Measurements from ENCODE around the gene TRPC1. TPM values are rescaled to one million over a fixed set of nuclear protein-coding genes. Genes with fewer than 3 reads are reported as not detected.
A peak's percentile ranks its signal among the peaks of the same experiment; 100 is the strongest.

Gene TRPC1
- total RNA-seq, 2 experiments from 2014 or later: 3.1 to 4.2 TPM

DNA sequence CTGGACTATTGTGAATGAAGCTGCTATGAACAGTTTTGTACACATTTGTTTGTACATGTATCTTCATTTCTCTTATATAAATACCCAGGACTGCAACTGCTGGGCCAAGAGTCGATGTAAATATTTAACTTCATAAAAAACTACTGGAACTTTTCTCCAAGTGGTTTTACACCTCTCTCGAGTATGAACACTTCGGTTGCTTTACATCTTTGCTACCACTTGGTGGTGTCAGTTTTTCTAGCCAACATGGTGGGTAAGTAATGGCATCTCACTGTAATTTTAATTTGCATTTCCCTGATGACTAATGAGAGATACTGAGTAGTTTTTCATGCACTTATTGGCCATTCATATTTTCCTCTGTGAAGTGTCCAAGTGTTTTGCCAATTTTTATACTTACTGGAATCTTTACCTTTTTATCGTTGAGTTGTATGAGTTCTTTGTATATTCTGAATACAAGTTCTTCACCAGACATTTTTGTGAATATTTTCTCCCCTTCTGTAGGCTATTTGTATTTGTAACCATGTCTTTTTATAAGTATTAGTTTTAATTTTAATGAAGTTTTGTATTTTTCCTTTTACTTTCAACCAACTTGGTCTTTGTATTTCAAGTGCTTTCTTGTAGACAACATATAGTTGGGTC is 120.6 kb downstream of the TRPC1 start:
- no peaks in the 10 kb centered on the region for H3K4me1 Mint-ChIP-seq (ENCODE audit: low read depth)
- no peak overlapping the region for H3K4me3 Mint-ChIP-seq
- CTCF ChIA-PET: no interaction called here
- TF ChIP-seq, protein P1, sequence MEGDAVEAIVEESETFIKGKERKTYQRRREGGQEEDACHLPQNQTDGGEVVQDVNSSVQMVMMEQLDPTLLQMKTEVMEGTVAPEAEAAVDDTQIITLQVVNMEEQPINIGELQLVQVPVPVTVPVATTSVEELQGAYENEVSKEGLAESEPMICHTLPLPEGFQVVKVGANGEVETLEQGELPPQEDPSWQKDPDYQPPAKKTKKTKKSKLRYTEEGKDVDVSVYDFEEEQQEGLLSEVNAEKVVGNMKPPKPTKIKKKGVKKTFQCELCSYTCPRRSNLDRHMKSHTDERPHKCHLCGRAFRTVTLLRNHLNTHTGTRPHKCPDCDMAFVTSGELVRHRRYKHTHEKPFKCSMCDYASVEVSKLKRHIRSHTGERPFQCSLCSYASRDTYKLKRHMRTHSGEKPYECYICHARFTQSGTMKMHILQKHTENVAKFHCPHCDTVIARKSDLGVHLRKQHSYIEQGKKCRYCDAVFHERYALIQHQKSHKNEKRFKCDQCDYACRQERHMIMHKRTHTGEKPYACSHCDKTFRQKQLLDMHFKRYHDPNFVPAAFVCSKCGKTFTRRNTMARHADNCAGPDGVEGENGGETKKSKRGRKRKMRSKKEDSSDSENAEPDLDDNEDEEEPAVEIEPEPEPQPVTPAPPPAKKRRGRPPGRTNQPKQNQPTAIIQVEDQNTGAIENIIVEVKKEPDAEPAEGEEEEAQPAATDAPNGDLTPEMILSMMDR (IDR thresholded peaks at IDR 0.05): peak; percentile 27
- H3K36me3 ChIP-seq (ENCODE audit: insufficient read depth, low read length): no peaks in the 10 kb centered on the region
- no peaks in the 10 kb centered on the region for H3K9me3 ChIP-seq (ENCODE audit: control insufficient read depth in 1 of 2, insufficient read depth in 1 of 2, low read length in 2 of 2)
- DNase-seq (peak in 2 of 14 experiments; percentile 12 to 16), ATAC-seq (ENCODE audit: poor library complexity) (no peak)
- peaks cover 0 to 3% of the 10 kb centered on the region in 2 experiments for H3K27me3 ChIP-seq (ENCODE audit: control insufficient read depth in 1 of 2, insufficient read depth in 2 of 2, low read length in 2 of 2)
- intact Hi-C loops (cut with DNase I, micrococcal nuclease): no loop called here
- no peaks in the 10 kb centered on the region for H3K9me3 Mint-ChIP-seq
- H3K27ac Mint-ChIP-seq: no peak overlapping the region
- H3K27ac ChIP-seq (ENCODE audit: low read depth in 1 of 2, low read length in 2 of 2): no peak overlapping the region
- no peaks in the 10 kb centered on the region for H3K4me1 ChIP-seq (ENCODE audit: insufficient read depth, low read length)
- H3K27me3 Mint-ChIP-seq: peaks cover 25% of the 10 kb centered on the region
- H3K36me3 Mint-ChIP-seq (ENCODE audit: low read depth): no peaks in the 10 kb centered on the region
- POLR2A ChIA-PET: no interaction called here
- no peak overlapping the region for H3K4me3 ChIP-seq (ENCODE audit: low read length)

GRCh38 chr3:142846779-142847577 is 123.1 kb downstream of the TRPC1 start:
- ChIA-PET POLR2A (no interaction called here), CTCF (no interaction called here)
- Mint-ChIP-seq H3K27me3 (peaks cover 19% of the 10 kb centered on the region), H3K4me3 (no peak overlapping the region), H3K36me3 (ENCODE audit: low read depth) (no peaks in the 10 kb centered on the region), H3K27ac (no peak overlapping the region), H3K4me1 (ENCODE audit: low read depth) (no peaks in the 10 kb centered on the region), H3K9me3 (no peaks in the 10 kb centered on the region)
- Histone ChIP-seq H3K9me3 (ENCODE audit: control insufficient read depth in 1 of 2, insufficient read depth in 1 of 2, low read length in 2 of 2) (no peaks in the 10 kb centered on the region), H3K4me1 (ENCODE audit: insufficient read depth, low read length) (no peaks in the 10 kb centered on the region), H3K36me3 (ENCODE audit: insufficient read depth, low read length) (no peaks in the 10 kb centered on the region), H3K4me3 (ENCODE audit: low read length) (no peak overlapping the region), H3K27ac (ENCODE audit: low read depth in 1 of 2, low read length in 2 of 2) (no peak overlapping the region), H3K27me3 (ENCODE audit: control insufficient read depth in 1 of 2, insufficient read depth in 2 of 2, low read length in 2 of 2) (peaks cover 0 to 3% of the 10 kb centered on the region in 2 experiments)
- intact Hi-C loops (cut with DNase I, micrococcal nuclease): no loop called here
- ATAC-seq (ENCODE audit: poor library complexity) (no peak), DNase-seq (no peak)
- TF ChIP-seq, protein P1 (IDR thresholded peaks at IDR 0.05): no peak

DNA sequence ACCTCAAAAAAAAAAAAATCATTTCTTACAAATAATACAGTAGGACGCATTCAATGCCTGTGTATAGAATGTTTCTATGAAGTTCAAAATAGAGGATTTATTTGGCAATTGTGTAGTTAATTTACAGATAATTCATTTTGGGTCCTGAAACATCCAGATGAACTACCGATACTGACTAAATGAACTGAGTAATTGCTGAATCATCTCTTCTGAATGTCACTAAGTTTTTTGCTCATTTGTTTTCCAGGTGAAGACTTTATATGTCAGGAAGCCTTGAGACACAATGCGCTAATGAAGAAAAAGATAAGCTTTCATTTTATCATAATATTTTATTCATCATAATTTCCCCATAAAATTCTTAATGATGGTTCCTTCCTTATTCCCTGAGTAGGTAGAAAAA is 125.3 kb downstream of the TRPC1 start:
- Histone ChIP-seq H3K9me3 (ENCODE audit: control insufficient read depth in 1 of 2, insufficient read depth in 1 of 2, low read length in 2 of 2) (no peaks in the 10 kb centered on the region), H3K4me3 (ENCODE audit: low read length) (no peak overlapping the region), H3K27me3 (ENCODE audit: control insufficient read depth in 1 of 2, insufficient read depth in 2 of 2, low read length in 2 of 2) (peaks cover 0 to 2% of the 10 kb centered on the region in 2 experiments), H3K36me3 (ENCODE audit: insufficient read depth, low read length) (no peaks in the 10 kb centered on the region), H3K27ac (ENCODE audit: low read depth in 1 of 2, low read length in 2 of 2) (no peak overlapping the region), H3K4me1 (ENCODE audit: insufficient read depth, low read length) (no peaks in the 10 kb centered on the region)
- H3K27me3 Mint-ChIP-seq: peaks cover 13% of the 10 kb centered on the region
- TF ChIP-seq, protein P1 (IDR thresholded peaks at IDR 0.05): no peak
- no peaks in the 10 kb centered on the region for H3K36me3 Mint-ChIP-seq (ENCODE audit: low read depth)
- ChIA-PET CTCF (no interaction called here), POLR2A (no interaction called here)
- intact Hi-C loops (cut with DNase I, micrococcal nuclease): no loop called here
- no peaks in the 10 kb centered on the region for H3K4me1 Mint-ChIP-seq (ENCODE audit: low read depth)
- no peak overlapping the region for H3K27ac Mint-ChIP-seq
- H3K4me3 Mint-ChIP-seq: no peak overlapping the region
- ATAC-seq (ENCODE audit: poor library complexity) (no peak), DNase-seq (no peak)
- H3K9me3 Mint-ChIP-seq: no peaks in the 10 kb centered on the region

All from CD4-positive, alpha-beta T cell (primary cell).